ENCODE measurements around the gene GAD2.

GAD2 gene

GRCh38 chr10:26331371-26331770 lies 114.8 kb downstream of the GAD2 start:
- H3K27ac ChIP-seq (ENCODE audit: poor library complexity, severe bottlenecking) = no peak overlapping the region
- H3K9me3 ChIP-seq (ENCODE audit: severe bottlenecking) = no peaks in the 10 kb centered on the region
- DNase-seq (ENCODE audit: low spot score) (no peak), ATAC-seq (ENCODE audit: low read depth) (no peak)
- H3K4me1 ChIP-seq (ENCODE audit: insufficient read depth, poor library complexity, severe bottlenecking) = no peaks in the 10 kb centered on the region
- no peak overlapping the region for H3K4me3 ChIP-seq (ENCODE audit: severe bottlenecking)
- no peaks in the 10 kb centered on the region for H3K36me3 ChIP-seq (ENCODE audit: low read depth)
- no peak for TF ChIP-seq CTCF (IDR thresholded peaks at IDR 0.05; ENCODE audit: poor library complexity, severe bottlenecking)
- peaks cover 3% of the 10 kb centered on the region for H3K27me3 ChIP-seq (ENCODE audit: insufficient read depth, poor library complexity, severe bottlenecking)

GRCh38 chr10:26334232-26334931 lies 117.8 kb downstream of the GAD2 start:
- no peak for ATAC-seq (ENCODE audit: low read depth)
- Histone ChIP-seq H3K27ac (ENCODE audit: poor library complexity, severe bottlenecking) (no peak overlapping the region), H3K4me3 (ENCODE audit: severe bottlenecking) (no peak overlapping the region), H3K27me3 (ENCODE audit: insufficient read depth, poor library complexity, severe bottlenecking) (no peaks in the 10 kb centered on the region), H3K4me1 (ENCODE audit: insufficient read depth, poor library complexity, severe bottlenecking) (no peaks in the 10 kb centered on the region), H3K9me3 (ENCODE audit: severe bottlenecking) (no peaks in the 10 kb centered on the region), H3K36me3 (ENCODE audit: low read depth) (no peaks in the 10 kb centered on the region)
- no peak for TF ChIP-seq CTCF (IDR thresholded peaks at IDR 0.05; ENCODE audit: poor library complexity, severe bottlenecking)
- DNase-seq (ENCODE audit: low spot score) = no peak

- Histone ChIP-seq H3K4me1 (ENCODE audit: insufficient read depth, poor library complexity, severe bottlenecking) (no peaks in the 10 kb centered on the region), H3K36me3 (ENCODE audit: low read depth) (no peaks in the 10 kb centered on the region), H3K27ac (ENCODE audit: poor library complexity, severe bottlenecking) (no peak overlapping the region), H3K27me3 (ENCODE audit: insufficient read depth, poor library complexity, severe bottlenecking) (no peaks in the 10 kb centered on the region), H3K9me3 (ENCODE audit: severe bottlenecking) (no peaks in the 10 kb centered on the region), H3K4me3 (ENCODE audit: severe bottlenecking) (no peak overlapping the region)
- DNase-seq (ENCODE audit: low spot score) (no peak), ATAC-seq (ENCODE audit: low read depth) (peak; percentile 68)
- TF ChIP-seq CTCF (IDR thresholded peaks at IDR 0.05; ENCODE audit: poor library complexity, severe bottlenecking) = peak; percentile 79
Measured at GRCh38 chr10:26334932-26335573, 118.5 kb downstream of the GAD2 start.

GRCh38 chr10:26335574-26336093 lies 119.1 kb downstream of the GAD2 start:
- Histone ChIP-seq H3K4me1 (ENCODE audit: insufficient read depth, poor library complexity, severe bottlenecking) (no peaks in the 10 kb centered on the region), H3K9me3 (ENCODE audit: severe bottlenecking) (no peaks in the 10 kb centered on the region), H3K27ac (ENCODE audit: poor library complexity, severe bottlenecking) (no peak overlapping the region), H3K36me3 (ENCODE audit: low read depth) (no peaks in the 10 kb centered on the region), H3K4me3 (ENCODE audit: severe bottlenecking) (no peak overlapping the region), H3K27me3 (ENCODE audit: insufficient read depth, poor library complexity, severe bottlenecking) (no peaks in the 10 kb centered on the region)
- no peak for DNase-seq (ENCODE audit: low spot score)
- peak; percentile 6 for TF ChIP-seq CTCF (IDR thresholded peaks at IDR 0.05; ENCODE audit: poor library complexity, severe bottlenecking)
- ATAC-seq (ENCODE audit: low read depth) = no peak

GRCh38 chr10:26336979-26337378 lies 120.4 kb downstream of the GAD2 start:
- H3K4me3 ChIP-seq (ENCODE audit: severe bottlenecking) = no peak overlapping the region
- H3K9me3 ChIP-seq (ENCODE audit: severe bottlenecking) = no peaks in the 10 kb centered on the region
- TF ChIP-seq CTCF (IDR thresholded peaks at IDR 0.05; ENCODE audit: poor library complexity, severe bottlenecking) = no peak
- no peak for DNase-seq (ENCODE audit: low spot score)
- H3K27me3 ChIP-seq (ENCODE audit: insufficient read depth, poor library complexity, severe bottlenecking) = no peaks in the 10 kb centered on the region
- no peak for ATAC-seq (ENCODE audit: low read depth)
- no peaks in the 10 kb centered on the region for H3K36me3 ChIP-seq (ENCODE audit: low read depth)
- H3K27ac ChIP-seq (ENCODE audit: poor library complexity, severe bottlenecking) = no peak overlapping the region
- no peaks in the 10 kb centered on the region for H3K4me1 ChIP-seq (ENCODE audit: insufficient read depth, poor library complexity, severe bottlenecking)

Data from RWPE2 (cell line).